ENCODE measurements around the gene AHDC1. TPM values are rescaled to one million over a fixed set of nuclear protein-coding genes. Genes with fewer than 3 reads are reported as not detected.

Gene AHDC1
- total and polyA plus RNA-seq, 2 of the 13 experiments (the other 11 are each of a cell fraction or from before 2014, with no cell fraction given): 1.0 to 2.7 TPM

DNA sequence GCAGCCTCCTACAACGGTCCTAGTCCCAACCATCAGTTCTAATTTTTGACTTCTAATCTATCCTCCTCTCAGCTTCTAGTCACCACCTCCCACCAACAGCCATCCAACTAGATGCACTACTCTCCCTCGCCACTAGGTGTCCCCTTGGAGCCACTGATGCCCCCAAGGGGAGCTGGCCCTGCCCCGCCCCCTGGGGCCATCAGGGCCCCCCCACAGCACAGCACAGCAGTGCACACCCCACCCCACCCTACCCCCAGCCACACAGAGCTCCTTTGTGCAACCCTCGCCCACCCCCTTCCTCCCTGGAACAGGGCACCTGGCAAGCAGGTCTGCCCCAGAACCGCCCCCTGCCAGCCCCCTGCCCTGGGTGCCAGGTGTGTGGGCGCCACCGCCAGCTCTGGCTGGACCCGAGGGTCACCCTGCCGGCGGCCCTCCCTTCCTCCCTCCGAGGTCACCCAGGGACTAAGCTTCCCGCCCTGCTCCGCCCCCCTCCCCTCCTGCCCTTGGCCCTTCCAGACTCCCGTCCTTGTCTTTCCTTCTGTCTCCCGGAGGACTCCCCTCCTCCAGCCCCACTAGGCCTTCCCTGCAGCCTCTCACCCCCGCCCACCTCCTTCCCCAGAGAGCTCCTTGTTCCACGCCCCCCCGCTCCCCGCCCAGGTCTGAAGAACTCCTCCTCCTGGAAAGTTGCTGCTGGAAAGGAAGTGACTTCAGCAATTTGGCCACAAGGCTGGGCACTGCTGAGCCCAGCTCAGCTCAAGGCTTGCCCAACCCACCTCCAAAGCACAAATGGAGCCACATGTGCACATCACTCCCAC lies 47.0 kb downstream of the AHDC1 start (continued):
- TF ChIP-seq, protein P1, sequence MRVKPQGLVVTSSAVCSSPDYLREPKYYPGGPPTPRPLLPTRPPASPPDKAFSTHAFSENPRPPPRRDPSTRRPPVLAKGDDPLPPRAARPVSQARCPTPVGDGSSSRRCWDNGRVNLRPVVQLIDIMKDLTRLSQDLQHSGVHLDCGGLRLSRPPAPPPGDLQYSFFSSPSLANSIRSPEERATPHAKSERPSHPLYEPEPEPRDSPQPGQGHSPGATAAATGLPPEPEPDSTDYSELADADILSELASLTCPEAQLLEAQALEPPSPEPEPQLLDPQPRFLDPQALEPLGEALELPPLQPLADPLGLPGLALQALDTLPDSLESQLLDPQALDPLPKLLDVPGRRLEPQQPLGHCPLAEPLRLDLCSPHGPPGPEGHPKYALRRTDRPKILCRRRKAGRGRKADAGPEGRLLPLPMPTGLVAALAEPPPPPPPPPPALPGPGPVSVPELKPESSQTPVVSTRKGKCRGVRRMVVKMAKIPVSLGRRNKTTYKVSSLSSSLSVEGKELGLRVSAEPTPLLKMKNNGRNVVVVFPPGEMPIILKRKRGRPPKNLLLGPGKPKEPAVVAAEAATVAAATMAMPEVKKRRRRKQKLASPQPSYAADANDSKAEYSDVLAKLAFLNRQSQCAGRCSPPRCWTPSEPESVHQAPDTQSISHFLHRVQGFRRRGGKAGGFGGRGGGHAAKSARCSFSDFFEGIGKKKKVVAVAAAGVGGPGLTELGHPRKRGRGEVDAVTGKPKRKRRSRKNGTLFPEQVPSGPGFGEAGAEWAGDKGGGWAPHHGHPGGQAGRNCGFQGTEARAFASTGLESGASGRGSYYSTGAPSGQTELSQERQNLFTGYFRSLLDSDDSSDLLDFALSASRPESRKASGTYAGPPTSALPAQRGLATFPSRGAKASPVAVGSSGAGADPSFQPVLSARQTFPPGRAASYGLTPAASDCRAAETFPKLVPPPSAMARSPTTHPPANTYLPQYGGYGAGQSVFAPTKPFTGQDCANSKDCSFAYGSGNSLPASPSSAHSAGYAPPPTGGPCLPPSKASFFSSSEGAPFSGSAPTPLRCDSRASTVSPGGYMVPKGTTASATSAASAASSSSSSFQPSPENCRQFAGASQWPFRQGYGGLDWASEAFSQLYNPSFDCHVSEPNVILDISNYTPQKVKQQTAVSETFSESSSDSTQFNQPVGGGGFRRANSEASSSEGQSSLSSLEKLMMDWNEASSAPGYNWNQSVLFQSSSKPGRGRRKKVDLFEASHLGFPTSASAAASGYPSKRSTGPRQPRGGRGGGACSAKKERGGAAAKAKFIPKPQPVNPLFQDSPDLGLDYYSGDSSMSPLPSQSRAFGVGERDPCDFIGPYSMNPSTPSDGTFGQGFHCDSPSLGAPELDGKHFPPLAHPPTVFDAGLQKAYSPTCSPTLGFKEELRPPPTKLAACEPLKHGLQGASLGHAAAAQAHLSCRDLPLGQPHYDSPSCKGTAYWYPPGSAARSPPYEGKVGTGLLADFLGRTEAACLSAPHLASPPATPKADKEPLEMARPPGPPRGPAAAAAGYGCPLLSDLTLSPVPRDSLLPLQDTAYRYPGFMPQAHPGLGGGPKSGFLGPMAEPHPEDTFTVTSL (CRISPR knock-in tag; IDR thresholded peaks at IDR 0.05; ENCODE audit: borderline replicate concordance): no peak
- no peak for TF ChIP-seq THAP8 (CRISPR knock-in tag; IDR thresholded peaks at IDR 0.05; ENCODE audit: borderline replicate concordance)
- TF ChIP-seq ZNF281 (CRISPR knock-in tag; IDR thresholded peaks at IDR 0.05; ENCODE audit: borderline replicate concordance): no peak; the same call in 1 of the 2 replicates
- no peak for TF ChIP-seq EED (CRISPR knock-in tag; IDR thresholded peaks at IDR 0.05)
- TF ChIP-seq MXI1 (IDR thresholded peaks at IDR 0.05; ENCODE audit: borderline replicate concordance, low read depth, low read length): no peak
- no peak for TF ChIP-seq MZF1 (CRISPR knock-in tag; IDR thresholded peaks at IDR 0.05; ENCODE audit: borderline replicate concordance)
- TF ChIP-seq, protein P2, sequence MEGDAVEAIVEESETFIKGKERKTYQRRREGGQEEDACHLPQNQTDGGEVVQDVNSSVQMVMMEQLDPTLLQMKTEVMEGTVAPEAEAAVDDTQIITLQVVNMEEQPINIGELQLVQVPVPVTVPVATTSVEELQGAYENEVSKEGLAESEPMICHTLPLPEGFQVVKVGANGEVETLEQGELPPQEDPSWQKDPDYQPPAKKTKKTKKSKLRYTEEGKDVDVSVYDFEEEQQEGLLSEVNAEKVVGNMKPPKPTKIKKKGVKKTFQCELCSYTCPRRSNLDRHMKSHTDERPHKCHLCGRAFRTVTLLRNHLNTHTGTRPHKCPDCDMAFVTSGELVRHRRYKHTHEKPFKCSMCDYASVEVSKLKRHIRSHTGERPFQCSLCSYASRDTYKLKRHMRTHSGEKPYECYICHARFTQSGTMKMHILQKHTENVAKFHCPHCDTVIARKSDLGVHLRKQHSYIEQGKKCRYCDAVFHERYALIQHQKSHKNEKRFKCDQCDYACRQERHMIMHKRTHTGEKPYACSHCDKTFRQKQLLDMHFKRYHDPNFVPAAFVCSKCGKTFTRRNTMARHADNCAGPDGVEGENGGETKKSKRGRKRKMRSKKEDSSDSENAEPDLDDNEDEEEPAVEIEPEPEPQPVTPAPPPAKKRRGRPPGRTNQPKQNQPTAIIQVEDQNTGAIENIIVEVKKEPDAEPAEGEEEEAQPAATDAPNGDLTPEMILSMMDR (CRISPR knock-in tag; IDR thresholded peaks at IDR 0.05): peak; percentile 88
- TF ChIP-seq ZBTB33 (CRISPR knock-in tag; IDR thresholded peaks at IDR 0.05): peak; percentile 30; the same call in 1 of the 2 replicates
- TF ChIP-seq JUN (CRISPR knock-in tag; IDR thresholded peaks at IDR 0.05): no peak
- no peak for TF ChIP-seq ZNF451 (CRISPR knock-in tag; IDR thresholded peaks at IDR 0.05)
- TF ChIP-seq XRCC5 (optimal IDR thresholded peaks at IDR 0.05; ENCODE audit: low read length): peak; percentile 32
- no peak for TF ChIP-seq CSRNP1 (CRISPR knock-in tag; IDR thresholded peaks at IDR 0.05)

All from HepG2 (cell line).